SK-N-SH (cell line): Measurements from ENCODE around the gene DMRT2. TPM values are rescaled to one million over a fixed set of nuclear protein-coding genes. Genes with fewer than 3 reads are reported as not detected.

Source experiments
- CTCF ChIA-PET: fragments of 300-600, 350-600 bp; formaldehyde crosslinking; extraction: SDS; loops from one replicate; lab custom pipeline; 2021; lab: Yijun Ruan, JAX
- POLR2A ChIA-PET: fragments of 350-600 bp; sonication (Branson Sonifier 250); formaldehyde crosslinking; extraction: SDS; loops from one replicate; lab custom pipeline; 2020; ENCODE audit warnings: antibody characterized with exemption, inconsistent platforms; lab: Yijun Ruan, JAX
- DNase-seq: peaks from one replicate; pipeline ENCODE4 v3.0.0; 2012
- H2AFZ ChIP-seq: fragments of 200-600 bp; sonication (generic); 2 replicates; pipeline ENCODE4 v1.8.1; 2016; ENCODE audit warnings: antibody characterized with exemption, mild to moderate bottlenecking, low read depth
- H3F3A ChIP-seq: fragments of 200-600 bp; sonication (generic); replicated peaks from 2 replicates; pipeline ENCODE3; 2016; ENCODE audit warnings: antibody characterized with exemption, mild to moderate bottlenecking; ENCODE audit not compliant: insufficient read depth
- H3K27ac ChIP-seq, 2 experiments: fragments of 200-500 bp in 1 of 2; fragments of 200-600 bp in 1 of 2; sonication (Bioruptor generic) in 1 of 2; sonication (generic), shearing (Covaris generic) in 1 of 2; 2 replicates each; pipeline versions ENCODE4 v1.5.1 to v1.6.1; 2014 to 2016; ENCODE audit warnings: low read depth in 2 of 2, inconsistent platforms in 1 of 2, low read length in 1 of 2, mild to moderate bottlenecking in 1 of 2, mixed read lengths in 1 of 2
- H3K27me3 ChIP-seq: fragments of 200-600 bp; sonication (generic), shearing (Covaris generic); 2 replicates; pipeline ENCODE4 v1.6.1; 2016; ENCODE audit warnings: mixed run types; ENCODE audit not compliant: insufficient read depth
- H3K36me3 ChIP-seq, 2 experiments: fragments of 200-500 bp in 1 of 2; fragments of 200-600 bp in 1 of 2; sonication (Bioruptor generic) in 1 of 2; sonication (generic) in 1 of 2; replicated peaks in 1 of 2; 2 replicates each; pipeline versions ENCODE3 to v1.5.1; 2014 to 2016; ENCODE audit warnings: low read length in 1 of 2, mild to moderate bottlenecking in 1 of 2; ENCODE audit not compliant: insufficient read depth in 2 of 2, control insufficient read depth in 1 of 2
- H3K4me1 ChIP-seq, 2 experiments: fragments of 200-500 bp in 1 of 2; fragments of 200-600 bp in 1 of 2; sonication (Bioruptor generic) in 1 of 2; sonication (generic), shearing (Covaris generic) in 1 of 2; 2 replicates each; pipeline versions ENCODE4 v1.5.1 to v1.6.1; 2014 to 2016; ENCODE audit warnings: low read depth in 1 of 2, low read length in 1 of 2, mixed run types in 1 of 2; ENCODE audit not compliant: insufficient read depth in 2 of 2, control insufficient read depth in 1 of 2
- H3K4me2 ChIP-seq: fragments of 200-600 bp; sonication (generic), shearing (Covaris generic); 2 replicates; pipeline ENCODE4 v1.6.1; 2017; ENCODE audit warnings: mixed run types
- H3K4me3 ChIP-seq, 2 experiments: fragments of 200-500 bp in 1 of 2; fragments of 200-600 bp in 1 of 2; sonication (Bioruptor generic) in 1 of 2; sonication (generic), shearing (Covaris generic) in 1 of 2; 2 replicates each; pipeline versions ENCODE4 v1.5.1 to v1.8.1; 2014 to 2016; ENCODE audit warnings: low read depth in 2 of 2, inconsistent platforms in 1 of 2, low read length in 1 of 2, mild to moderate bottlenecking in 1 of 2, mixed read lengths in 1 of 2, moderate library complexity in 1 of 2
- H3K79me2 ChIP-seq: fragments of 200-600 bp; sonication (generic); 2 replicates; pipeline ENCODE4 v1.8.1; 2017; ENCODE audit warnings: mild to moderate bottlenecking; ENCODE audit not compliant: insufficient read depth
- H3K9ac ChIP-seq: fragments of 200-600 bp; sonication (generic); 2 replicates; pipeline ENCODE4 v1.6.1; 2017; ENCODE audit warnings: mixed run types
- H3K9me2 ChIP-seq: fragments of 200-600 bp; sonication (generic); 2 replicates; pipeline ENCODE4 v1.6.1; 2017; ENCODE audit warnings: mixed run types
- H3K9me3 ChIP-seq: fragments of 200-600 bp; sonication (generic); 2 replicates; pipeline ENCODE4 v1.6.1; 2017; ENCODE audit warnings: mixed run types, mild to moderate bottlenecking, moderate library complexity
- H4K20me1 ChIP-seq: fragments of 200-600 bp; sonication (generic); 2 replicates; pipeline ENCODE4 v1.6.1; 2017; ENCODE audit warnings: mild to moderate bottlenecking, mixed run types; ENCODE audit not compliant: insufficient read depth
- CHD2 ChIP-seq: fragments of 150-350 bp; IDR thresholded peaks from 2 replicates; pipeline ENCODE4 v1.6.1; 2018; ENCODE audit warnings: low read length; ENCODE audit not compliant: partially characterized antibody
- ELF1 ChIP-seq: IDR thresholded peaks from 2 replicates; pipeline ENCODE4 v1.4.0; 2012
- EP300 ChIP-seq, 2 experiments: IDR thresholded peaks; 2 replicates each; pipeline versions ENCODE4 v1.4.0 to v1.6.1; 2012; ENCODE audit warnings: borderline replicate concordance in 1 of 2, low read depth in 1 of 2, low read length in 1 of 2
- EZH2phosphoT487 ChIP-seq: fragments of 200-600 bp; sonication (generic); IDR thresholded peaks from 2 replicates; pipeline ENCODE4 v1.6.1; 2017; ENCODE audit warnings: low read depth, mixed run types, mild to moderate bottlenecking, antibody characterized with exemption, moderate library complexity, borderline replicate concordance
- FOSL2 ChIP-seq: IDR thresholded peaks from 2 replicates; pipeline ENCODE4 v1.4.0; 2012; ENCODE audit warnings: low read depth, mild to moderate bottlenecking, moderate library complexity, borderline replicate concordance
- FOXJ3 ChIP-seq: sonication (generic); formaldehyde crosslinking; IDR thresholded peaks from 2 replicates; pipeline ENCODE4 v1.5.1; 2020; ENCODE audit warnings: mild to moderate bottlenecking, missing genetic modification reagents
- FOXM1 ChIP-seq: IDR thresholded peaks from 2 replicates; pipeline ENCODE4 v1.4.0; 2012; ENCODE audit warnings: low read depth, mild to moderate bottlenecking
- GABPA ChIP-seq: IDR thresholded peaks from 2 replicates; pipeline ENCODE4 v1.4.0; 2012; ENCODE audit warnings: low read depth, mild to moderate bottlenecking
- MXI1 ChIP-seq: IDR thresholded peaks from 2 replicates; pipeline ENCODE4 v1.6.1; 2012; ENCODE audit warnings: mild to moderate bottlenecking, low read depth, low read length, improper control_type of control experiment
- NRF1 ChIP-seq: IDR thresholded peaks from 2 replicates; pipeline ENCODE4 v1.6.1; 2012; ENCODE audit warnings: low read depth, mild to moderate bottlenecking, low read length
- PBX3 ChIP-seq: IDR thresholded peaks from 2 replicates; pipeline ENCODE4; 2012
- POLR2AphosphoS5 ChIP-seq: IDR thresholded peaks from 2 replicates; pipeline ENCODE4 v1.6.1; 2012; ENCODE audit warnings: low read depth, low read length
- RCOR1 ChIP-seq: fragments of 150-350 bp; IDR thresholded peaks from 2 replicates; pipeline ENCODE4 v1.6.1; 2017; ENCODE audit warnings: antibody characterized with exemption, low read length
- TAF1 ChIP-seq: IDR thresholded peaks from 2 replicates; pipeline ENCODE4 v1.6.1; 2012; ENCODE audit warnings: low read depth, mild to moderate bottlenecking, low read length, moderate library complexity, borderline replicate concordance
- TEAD4 ChIP-seq: IDR thresholded peaks from 2 replicates; pipeline ENCODE4 v1.4.0; 2012; ENCODE audit warnings: mild to moderate bottlenecking, borderline replicate concordance; ENCODE audit not compliant: insufficient read depth
- WGBS: methylation state at CpG from one replicate; pipeline ENCODE4 v1.1.6; 2017; ENCODE audit warnings: low lambda C conversion rate; 5-methylcytosine and 5-hydroxymethylcytosine counted together
- polyA plus RNA-seq, 3 experiments: library from polyadenylated mRNA; depleted of rRNA; stranded (reverse); fragments of >200 nt; gene quantifications; 2 replicates each; pipeline ENCODE4 v1.2.3, GENCODE V29; 2012

Gene DMRT2
- polyA plus RNA-seq, 1 of the 3 experiments (the other 2 are of a cell fraction): not detected

GRCh38 chr9:1051584-1052275 lies 1.6 kb downstream of the DMRT2 start:
- Histone ChIP-seq H3K9me2 (no peaks in the 10 kb centered on the region), H2AFZ (no peak overlapping the region), H3K9ac (no peak overlapping the region), H3K4me1 (no peaks in the 10 kb centered on the region)
- TF ChIP-seq CHD2: no peak
- TF ChIP-seq EZH2phosphoT487: 0 out of 2 replicates have a peak, but pooled peaks have one; percentile 9
- TF ChIP-seq, all 33 proteins: peak for 1
- H3K4me3 ChIP-seq: no peak overlapping the region; a peak in 1 of 4 replicates
- CTCF ChIA-PET: no interaction called here
- DNase-seq: no peak
- POLR2A ChIA-PET: no interaction called here
- no peaks in the 10 kb centered on the region for H4K20me1 ChIP-seq
- H3K9me3 ChIP-seq: no peaks in the 10 kb centered on the region
- H3K27me3 ChIP-seq: peaks cover 75% of the 10 kb centered on the region
- H3K4me2 ChIP-seq: peak overlapping the region; percentile 42; the same call in 1 of the 2 replicates
- H3F3A ChIP-seq: no peaks in the 10 kb centered on the region
- no peak overlapping the region for H3K27ac ChIP-seq
- no peaks in the 10 kb centered on the region for H3K36me3 ChIP-seq
- no peaks in the 10 kb centered on the region; the same call in 1 of the 2 replicates for H3K79me2 ChIP-seq
- 5% methylated on average over 40 of the region's 90 CpGs for WGBS

GRCh38 chr9:1052365-1053281 lies 2.5 kb downstream of the DMRT2 start:
- H2AFZ ChIP-seq: no peak overlapping the region
- WGBS: 15% methylated on average over 22 of the region's 41 CpGs
- DNase-seq: no peak
- H3K4me2 ChIP-seq: peak overlapping the region; percentile 42; the same call in 1 of the 2 replicates
- H3K4me3 ChIP-seq: no peak overlapping the region
- ChIA-PET POLR2A (no interaction called here), CTCF (no interaction called here)
- no peaks in the 10 kb centered on the region for H3K36me3 ChIP-seq
- H3K9me3 ChIP-seq: no peaks in the 10 kb centered on the region
- peaks cover 66% of the 10 kb centered on the region for H3K27me3 ChIP-seq
- no peaks in the 10 kb centered on the region for H4K20me1 ChIP-seq
- H3K79me2 ChIP-seq: no peaks in the 10 kb centered on the region; the same call in 1 of the 2 replicates
- H3F3A ChIP-seq: no peaks in the 10 kb centered on the region
- no peaks in the 10 kb centered on the region for H3K4me1 ChIP-seq
- no peak overlapping the region for H3K9ac ChIP-seq
- H3K27ac ChIP-seq: no peak overlapping the region
- TF ChIP-seq FOXJ3: no peak
- no peak for TF ChIP-seq PBX3
- no peak for TF ChIP-seq MXI1
- no peak for TF ChIP-seq GABPA
- TF ChIP-seq TAF1: no peak
- no peak for TF ChIP-seq ELF1
- no peak for TF ChIP-seq NRF1
- TF ChIP-seq RCOR1: no peak
- TF ChIP-seq POLR2AphosphoS5: no peak
- TF ChIP-seq FOXM1: no peak
- TF ChIP-seq EP300 (IDR thresholded peaks at IDR 0.05; ENCODE audit: borderline replicate concordance in 1 of 2, low read depth in 1 of 2, low read length in 1 of 2): no peak
- no peak for TF ChIP-seq TEAD4
- no peak for TF ChIP-seq FOSL2
- H3K9me2 ChIP-seq: no peaks in the 10 kb centered on the region
